ENCODE data around the gene ZNF624. TPM values are rescaled to one million over a fixed set of nuclear protein-coding genes. Genes with fewer than 3 reads are reported as not detected.
"Not testable (repeated sequence)": the region's sequence is repeated elsewhere in the genome, so short reads cannot be mapped to it uniquely, and the experiment has no call there.

ZNF624 gene
- total RNA-seq, result 3.9 and 4.4 TPM in 2 replicates

- DNase-seq (ENCODE audit: low read depth, low spot score), result peak; percentile 61
Measured at GRCh38 chr17:16653367-16654041, at the start of gene ZNF624. ZNF624 (minus strand) TSS chr17:16653850.

- DNase-seq (ENCODE audit: low read depth, low spot score), result not testable (repeated sequence)
Measured at GRCh38 chr17:16697603-16698002, 44.0 kb upstream of the ZNF624 start.

GRCh38 chr17:16690447-16690846 is 36.8 kb upstream of the ZNF624 start:
- not testable (repeated sequence) for DNase-seq (ENCODE audit: low read depth, low spot score)

- DNase-seq (ENCODE audit: low read depth, low spot score), result not testable (repeated sequence)
Measured at GRCh38 chr17:16689731-16690281, 36.2 kb upstream of the ZNF624 start, which contains the start of gene CCDC144A. CCDC144A (plus strand) TSS chr17:16690241; CDS start chr17:16690401, 160 bp downstream.

- DNase-seq (ENCODE audit: low read depth, low spot score), result not testable (repeated sequence)
Measured at GRCh38 chr17:16687151-16687550, 33.5 kb upstream of the ZNF624 start.

GRCh38 chr17:16686019-16686418 is 32.4 kb upstream of the ZNF624 start:
- DNase-seq (ENCODE audit: low read depth, low spot score), result not testable (repeated sequence)

GRCh38 chr17:16683290-16684138 is 29.9 kb upstream of the ZNF624 start:
- not testable (repeated sequence) for DNase-seq (ENCODE audit: low read depth, low spot score)

- no peak for DNase-seq (ENCODE audit: low read depth, low spot score)
Measured at GRCh38 chr17:16676676-16677268, 23.1 kb upstream of the ZNF624 start.

GRCh38 chr17:16666907-16667636 is 13.4 kb upstream of the ZNF624 start:
- not testable (repeated sequence) for DNase-seq (ENCODE audit: low read depth, low spot score)

GRCh38 chr17:16666553-16666906 is 12.9 kb upstream of the ZNF624 start:
- DNase-seq (ENCODE audit: low read depth, low spot score), result not testable (repeated sequence)

- no peak for DNase-seq (ENCODE audit: low read depth, low spot score)
Measured at GRCh38 chr17:16662936-16663335, 9.3 kb upstream of the ZNF624 start.

- DNase-seq (ENCODE audit: low read depth, low spot score), result no peak
Measured at GRCh38 chr17:16661217-16661616, 7.6 kb upstream of the ZNF624 start.

- no peak for DNase-seq (ENCODE audit: low read depth, low spot score)
Measured at GRCh38 chr17:16652847-16653366, 743 bp downstream of the ZNF624 start.

- DNase-seq (ENCODE audit: low read depth, low spot score), result no peak
Measured at GRCh38 chr17:16652252-16652651, 1.4 kb downstream of the ZNF624 start.

GRCh38 chr17:16649585-16649984 is 4.1 kb downstream of the ZNF624 start:
- DNase-seq (ENCODE audit: low read depth, low spot score), result no peak

GRCh38 chr17:16639438-16639837 is 14.2 kb downstream of the ZNF624 start:
- DNase-seq (ENCODE audit: low read depth, low spot score), result no peak

- DNase-seq (ENCODE audit: low read depth, low spot score), result no peak
Measured at GRCh38 chr17:16623282-16623681, 30.4 kb downstream of the ZNF624 start.

GRCh38 chr17:16622540-16623277 is 30.9 kb downstream of the ZNF624 start:
- DNase-seq (ENCODE audit: low read depth, low spot score), result no peak

- no peak for DNase-seq (ENCODE audit: low read depth, low spot score)
Measured at GRCh38 chr17:16617481-16618060, 36.1 kb downstream of the ZNF624 start.

GRCh38 chr17:16599537-16599936 is 54.1 kb downstream of the ZNF624 start:
- no peak for DNase-seq (ENCODE audit: low read depth, low spot score)

Measured in pulmonary artery endothelial cell (primary cell).